ENCODE measurements around the gene SH3PXD2B.
"Not testable (repeated sequence)": the region's sequence is repeated elsewhere in the genome, so short reads cannot be mapped to it uniquely, and the experiment has no call there.

- not testable (repeated sequence) for TF ChIP-seq POLR2A, CTCF, POLR2AphosphoS5 (IDR thresholded peaks at IDR 0.05)
Measured at GRCh38 chr5:172402031-172402430, 52.3 kb downstream of the SH3PXD2B start.
